Activated B cell treated with CpG ODN at 0.5 μM for 24 hours (primary cell): ENCODE results near the gene TMEM178B. TPM values are rescaled to one million over a fixed set of nuclear protein-coding genes. Genes with fewer than 3 reads are reported as not detected.

Experiments used
- ATAC-seq: fragments of 200-7000 bp; cut with Tn5 transposase; one replicate; pipeline ENCODE4 v1.10.0; 2021; ENCODE audit warnings: low read depth, mild to moderate bottlenecking, moderate library complexity
- CTCF ChIA-PET: fragments of 350-600 bp; sonication (Branson Sonifier 250); formaldehyde crosslinking; loops from one replicate; lab custom pipeline; 2021; ENCODE audit warnings: antibody characterized with exemption; lab: Charles Lee
- POLR2A ChIA-PET: fragments of 350-600 bp; sonication (Branson Sonifier 250); formaldehyde crosslinking; loops from one replicate; lab custom pipeline; 2021; ENCODE audit warnings: antibody characterized with exemption; lab: Charles Lee
- DNase-seq: peaks from one replicate; pipeline ENCODE4 v3.0.0; 2022
- H3K27ac Mint-ChIP-seq: one replicate; pipeline ENCODE4 v1.8.0; 2020; ENCODE audit warnings: mixed read lengths
- H3K27me3 Mint-ChIP-seq: one replicate; pipeline ENCODE4 v1.8.0; 2021; ENCODE audit warnings: mixed read lengths
- H3K36me3 Mint-ChIP-seq: one replicate; pipeline ENCODE4 v1.8.0; 2021; ENCODE audit warnings: low read depth, mixed read lengths
- H3K4me1 Mint-ChIP-seq: one replicate; pipeline ENCODE4 v1.8.0; 2021; ENCODE audit warnings: mixed read lengths
- H3K4me3 Mint-ChIP-seq: one replicate; pipeline ENCODE4 v1.8.0; 2020; ENCODE audit warnings: mild to moderate bottlenecking, mixed read lengths
- H3K9me3 Mint-ChIP-seq: one replicate; pipeline ENCODE4 v1.8.0; 2020; ENCODE audit warnings: mixed read lengths
- intact Hi-C: fragments of 100-400 bp; cut with micrococcal nuclease; formaldehyde crosslinking; loops from one replicate; pipeline ENCODE4 v1.15.1; 2024
- total RNA-seq: library from RNA; stranded (reverse); gene quantifications from 2 replicates; pipeline ENCODE4 v1.2.3, GENCODE V29; 2022
- TF ChIP-seq, protein P1 (sequence below): fragments of 200-600 bp; IDR thresholded peaks from one replicate; pipeline ENCODE4 v1.8.0; 2022; ENCODE audit warnings: antibody characterized with exemption, mild to moderate bottlenecking

Gene TMEM178B
- total RNA-seq, 1 donor from 2014 or later: 0.49 TPM

DNA sequence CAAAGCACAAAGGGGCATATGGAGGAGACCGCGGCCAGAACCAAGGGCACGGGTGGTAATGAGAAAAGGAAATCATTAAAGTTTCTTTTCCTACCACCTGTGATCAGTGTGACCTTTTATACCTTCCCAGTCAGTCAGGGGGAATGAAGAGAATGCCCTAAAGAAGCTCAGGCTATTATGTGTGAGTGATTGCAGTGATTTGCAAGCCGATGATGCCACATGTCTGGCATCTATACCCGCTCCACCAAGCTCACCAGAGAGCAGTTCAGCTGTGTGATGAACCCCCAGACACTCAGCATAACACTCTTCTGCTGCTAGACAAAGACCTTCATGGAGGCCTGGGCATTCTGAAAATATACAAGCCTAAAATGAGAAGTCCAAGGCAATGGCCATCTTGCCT, 371.1 kb downstream of the TMEM178B start:
- DNase-seq (no peak), ATAC-seq (no peak)
- no peaks in the 10 kb centered on the region for H3K4me1 Mint-ChIP-seq
- intact Hi-C loops: no loop called here
- CTCF ChIA-PET: no interaction called here
- no peak overlapping the region for H3K4me3 Mint-ChIP-seq
- POLR2A ChIA-PET: no interaction called here
- no peaks in the 10 kb centered on the region for H3K36me3 Mint-ChIP-seq
- TF ChIP-seq, protein P1, sequence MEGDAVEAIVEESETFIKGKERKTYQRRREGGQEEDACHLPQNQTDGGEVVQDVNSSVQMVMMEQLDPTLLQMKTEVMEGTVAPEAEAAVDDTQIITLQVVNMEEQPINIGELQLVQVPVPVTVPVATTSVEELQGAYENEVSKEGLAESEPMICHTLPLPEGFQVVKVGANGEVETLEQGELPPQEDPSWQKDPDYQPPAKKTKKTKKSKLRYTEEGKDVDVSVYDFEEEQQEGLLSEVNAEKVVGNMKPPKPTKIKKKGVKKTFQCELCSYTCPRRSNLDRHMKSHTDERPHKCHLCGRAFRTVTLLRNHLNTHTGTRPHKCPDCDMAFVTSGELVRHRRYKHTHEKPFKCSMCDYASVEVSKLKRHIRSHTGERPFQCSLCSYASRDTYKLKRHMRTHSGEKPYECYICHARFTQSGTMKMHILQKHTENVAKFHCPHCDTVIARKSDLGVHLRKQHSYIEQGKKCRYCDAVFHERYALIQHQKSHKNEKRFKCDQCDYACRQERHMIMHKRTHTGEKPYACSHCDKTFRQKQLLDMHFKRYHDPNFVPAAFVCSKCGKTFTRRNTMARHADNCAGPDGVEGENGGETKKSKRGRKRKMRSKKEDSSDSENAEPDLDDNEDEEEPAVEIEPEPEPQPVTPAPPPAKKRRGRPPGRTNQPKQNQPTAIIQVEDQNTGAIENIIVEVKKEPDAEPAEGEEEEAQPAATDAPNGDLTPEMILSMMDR: no peak
- peaks cover 2% of the 10 kb centered on the region for H3K27me3 Mint-ChIP-seq
- no peak overlapping the region for H3K27ac Mint-ChIP-seq
- H3K9me3 Mint-ChIP-seq: no peaks in the 10 kb centered on the region

DNA sequence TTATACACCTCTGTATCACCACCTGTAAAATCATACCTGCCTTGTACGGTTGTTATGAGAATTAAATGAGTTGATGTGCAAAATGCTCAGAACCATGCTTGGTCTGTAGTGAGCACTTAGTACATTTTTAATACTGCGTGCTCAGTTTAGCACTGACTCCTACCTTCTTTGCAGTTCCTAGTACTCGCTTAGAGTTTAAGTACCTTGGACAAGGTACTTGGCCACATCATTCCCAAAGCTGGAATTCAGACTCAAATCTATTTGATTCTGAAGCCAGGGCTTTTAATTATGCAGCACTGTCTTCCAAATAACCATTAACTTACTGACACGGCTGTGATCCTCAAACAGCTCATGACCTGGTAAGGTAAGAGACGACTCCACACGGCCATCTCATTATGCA, 377.4 kb downstream of the TMEM178B start:
- no peak overlapping the region for H3K4me3 Mint-ChIP-seq
- H3K27ac Mint-ChIP-seq: no peak overlapping the region
- H3K27me3 Mint-ChIP-seq: peaks cover 2% of the 10 kb centered on the region
- intact Hi-C loops: no loop called here
- no peak for DNase-seq
- H3K9me3 Mint-ChIP-seq: no peaks in the 10 kb centered on the region
- no peak for ATAC-seq
- ChIA-PET POLR2A (no interaction called here), CTCF (no interaction called here)
- H3K4me1 Mint-ChIP-seq: no peaks in the 10 kb centered on the region
- no peaks in the 10 kb centered on the region for H3K36me3 Mint-ChIP-seq
- TF ChIP-seq, protein P1: no peak

DNA sequence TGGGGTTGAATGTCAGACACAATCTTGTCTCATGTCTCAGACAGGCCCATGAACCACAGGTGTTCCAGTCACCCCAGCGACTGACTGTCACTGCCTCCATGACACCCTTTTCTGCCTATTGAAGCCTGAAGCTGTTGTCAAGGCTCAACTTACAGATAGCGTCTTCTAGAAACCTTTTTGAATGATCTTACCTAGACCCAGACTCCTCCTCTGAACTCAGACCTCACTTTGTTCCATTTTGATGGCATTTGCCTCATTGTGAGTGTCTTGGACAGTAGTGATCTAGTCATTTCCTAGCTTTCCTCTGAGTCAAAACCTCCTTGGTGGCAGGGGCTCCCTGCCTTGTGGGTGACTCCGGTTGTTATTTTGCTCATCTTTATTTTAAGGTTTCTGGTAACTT, 379.0 kb downstream of the TMEM178B start:
- no peak overlapping the region for H3K4me3 Mint-ChIP-seq
- POLR2A ChIA-PET: no interaction called here
- H3K27ac Mint-ChIP-seq: no peak overlapping the region
- DNase-seq (no peak), ATAC-seq (no peak)
- CTCF ChIA-PET: no interaction called here
- no peaks in the 10 kb centered on the region for H3K4me1 Mint-ChIP-seq
- intact Hi-C loops: no loop called here
- TF ChIP-seq, protein P1: no peak
- no peaks in the 10 kb centered on the region for H3K9me3 Mint-ChIP-seq
- peaks cover 2% of the 10 kb centered on the region for H3K27me3 Mint-ChIP-seq
- no peaks in the 10 kb centered on the region for H3K36me3 Mint-ChIP-seq

DNA sequence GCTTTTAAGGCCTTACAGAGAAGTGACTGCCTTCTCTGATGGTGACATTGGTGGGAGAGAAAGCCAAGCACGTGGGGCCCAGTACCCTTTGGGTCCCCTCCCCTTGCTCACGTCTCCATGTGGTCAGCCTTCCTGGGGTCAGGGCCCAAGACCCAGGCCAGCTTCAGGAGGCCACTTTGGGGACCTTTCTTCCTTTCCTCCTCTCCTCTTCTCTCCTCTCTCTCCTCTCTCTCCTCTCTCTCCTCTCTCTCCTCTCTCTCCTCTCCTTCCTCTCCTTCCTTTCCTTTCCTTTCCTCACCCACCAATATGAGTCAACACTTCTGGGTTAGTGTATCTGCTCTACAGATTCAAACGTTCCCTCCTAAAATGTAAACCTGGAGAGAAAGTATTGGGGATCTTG, 380.5 kb downstream of the TMEM178B start:
- ChIA-PET POLR2A (no interaction called here), CTCF (no interaction called here)
- no peak overlapping the region for H3K27ac Mint-ChIP-seq
- no peak overlapping the region for H3K4me3 Mint-ChIP-seq
- no peaks in the 10 kb centered on the region for H3K36me3 Mint-ChIP-seq
- ATAC-seq (no peak), DNase-seq (no peak)
- H3K4me1 Mint-ChIP-seq: no peaks in the 10 kb centered on the region
- no peaks in the 10 kb centered on the region for H3K27me3 Mint-ChIP-seq
- TF ChIP-seq, protein P1: no peak
- H3K9me3 Mint-ChIP-seq: no peaks in the 10 kb centered on the region
- intact Hi-C loops: no loop called here

DNA sequence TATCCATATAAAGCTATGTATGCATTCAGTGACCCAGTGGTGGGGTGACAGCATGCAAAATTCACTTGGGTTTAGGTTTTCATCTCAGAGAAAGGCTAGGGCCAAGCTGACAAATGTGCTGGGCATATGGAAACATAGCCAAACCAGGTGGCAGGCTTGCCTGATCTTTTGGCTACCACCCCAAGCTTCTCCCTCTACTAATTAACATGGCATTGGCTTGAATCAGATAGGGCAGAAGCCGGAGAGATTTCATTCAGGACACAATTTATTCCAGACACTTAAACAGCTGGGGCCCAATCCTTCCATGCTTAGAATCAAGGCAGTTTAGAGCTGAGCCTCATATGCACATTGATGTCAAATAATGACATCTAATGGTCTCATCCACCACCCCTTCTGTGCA, 381.9 kb downstream of the TMEM178B start:
- POLR2A ChIA-PET: no interaction called here
- Mint-ChIP-seq H3K27ac (no peak overlapping the region), H3K9me3 (no peaks in the 10 kb centered on the region), H3K36me3 (no peaks in the 10 kb centered on the region), H3K27me3 (no peaks in the 10 kb centered on the region), H3K4me3 (no peak overlapping the region), H3K4me1 (no peaks in the 10 kb centered on the region)
- intact Hi-C loops: no loop called here
- TF ChIP-seq, protein P1: no peak
- CTCF ChIA-PET: no interaction called here
- DNase-seq: no peak
- ATAC-seq: no peak
